HG03103 (cell line): Measurements from ENCODE around the gene BCL6B.
"Not testable (repeated sequence)": the region's sequence is repeated elsewhere in the genome, so short reads cannot be mapped to it uniquely, and the experiment has no call there.

Experiments used
- ATAC-seq: cut with Tn5 transposase; IDR thresholded peaks from one replicate; pipeline ENCODE4 v1.9.1; 2021; ENCODE audit warnings: low read depth; ENCODE audit not compliant: unreplicated experiment

The BCL6B gene

DNA sequence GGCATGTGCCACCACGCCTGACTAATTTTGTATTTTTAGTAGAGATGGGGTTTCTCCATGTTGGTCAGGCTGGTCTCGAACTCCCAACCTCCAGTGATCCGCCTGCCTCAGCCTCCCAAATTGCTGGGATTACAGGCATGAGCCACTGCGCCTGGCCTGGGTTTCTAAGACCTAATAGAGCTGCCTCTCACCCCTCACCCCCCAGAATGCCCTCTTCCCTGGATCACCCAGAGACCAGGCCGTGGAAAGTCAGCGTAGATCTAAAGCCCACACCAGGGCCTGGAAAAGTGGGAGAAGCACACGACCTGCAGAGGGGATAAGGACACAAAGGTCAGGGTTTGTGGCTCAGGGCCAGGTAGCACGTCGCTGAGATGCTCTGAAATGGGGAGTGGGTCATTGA is 27.7 kb downstream of the BCL6B start:
- ATAC-seq, result not testable (repeated sequence)

DNA sequence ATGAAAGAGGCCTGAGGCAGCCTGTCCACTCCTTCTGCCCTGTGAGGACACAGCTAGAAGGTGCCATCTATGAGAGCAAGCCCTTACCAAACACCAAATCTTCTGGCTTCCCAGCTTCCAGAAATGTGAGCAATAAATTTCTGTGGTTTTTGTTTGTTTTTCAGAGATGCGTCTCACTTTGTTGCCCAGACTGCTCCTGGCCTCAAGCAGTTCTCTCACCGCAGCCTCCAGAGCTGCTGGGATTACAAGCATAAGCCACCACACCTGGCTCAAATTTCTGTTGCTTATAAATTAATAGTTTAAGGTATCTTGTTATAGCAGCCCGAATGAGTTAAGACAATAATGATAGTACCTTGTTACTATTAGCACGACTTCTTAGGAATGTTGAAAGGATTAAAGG is 33.5 kb downstream of the BCL6B start:
- ATAC-seq, result no peak

DNA sequence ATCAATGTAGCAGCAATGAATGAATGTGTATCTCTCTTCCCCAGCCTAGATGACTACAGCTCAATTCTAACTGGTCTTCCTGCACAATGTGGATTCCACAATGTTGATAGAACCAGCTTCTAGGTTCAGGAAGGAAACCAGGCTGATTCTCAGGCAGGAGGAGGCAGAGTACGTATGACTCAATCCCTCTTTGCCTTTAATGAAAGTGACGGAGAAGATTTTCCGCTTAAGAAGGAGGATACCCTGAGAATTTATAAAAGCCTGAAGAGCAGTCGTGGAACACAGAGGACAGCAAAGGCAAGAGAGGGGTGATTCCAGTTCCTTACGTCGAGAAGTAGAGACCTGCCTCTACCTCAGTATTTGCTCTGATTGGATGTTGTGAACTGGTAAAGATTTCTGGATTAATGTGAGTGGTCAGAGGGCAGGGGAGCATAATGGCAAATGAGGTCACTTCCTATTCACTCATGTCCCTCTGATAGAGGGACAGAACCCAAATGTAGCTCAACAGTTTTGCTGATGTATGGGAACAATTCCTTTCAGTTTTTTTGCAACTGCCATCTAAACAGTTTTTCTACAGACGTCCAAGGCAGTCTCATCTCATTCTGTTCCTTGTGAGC is 36.1 kb downstream of the BCL6B start:
- no peak for ATAC-seq

DNA sequence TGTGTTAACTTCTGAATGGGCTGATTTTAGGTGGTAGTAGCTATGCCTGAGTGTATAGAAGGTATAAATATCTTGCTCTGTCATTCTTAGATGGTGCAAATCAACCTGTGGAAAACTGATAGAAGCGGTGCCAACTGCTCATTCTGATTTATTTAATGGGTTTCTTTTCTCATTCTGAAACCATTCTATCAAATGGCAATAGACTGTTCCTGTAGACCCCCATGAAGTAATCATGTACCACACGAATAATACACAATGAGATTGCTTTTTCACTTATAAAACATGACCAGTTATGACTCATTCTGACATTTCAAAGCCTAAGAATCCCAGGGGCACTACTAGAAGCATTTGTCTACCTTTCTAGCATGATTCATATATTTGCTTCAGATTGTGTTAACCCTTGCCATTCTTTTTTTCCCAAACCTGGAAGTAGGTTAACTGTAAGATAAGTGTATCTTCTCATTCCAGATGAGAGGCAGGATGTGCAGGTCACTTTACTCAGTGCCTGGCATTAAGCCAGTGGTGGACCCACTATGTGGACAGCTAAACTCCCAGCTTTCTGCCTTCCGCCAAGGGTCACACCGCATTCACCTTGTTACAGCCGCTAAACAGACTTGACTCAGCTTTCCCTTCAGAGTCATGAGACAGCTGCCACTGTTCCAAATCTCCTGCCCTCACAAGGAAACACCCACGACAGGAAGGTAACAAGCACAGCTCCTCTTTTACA is 37.5 kb downstream of the BCL6B start:
- ATAC-seq, result no peak

DNA sequence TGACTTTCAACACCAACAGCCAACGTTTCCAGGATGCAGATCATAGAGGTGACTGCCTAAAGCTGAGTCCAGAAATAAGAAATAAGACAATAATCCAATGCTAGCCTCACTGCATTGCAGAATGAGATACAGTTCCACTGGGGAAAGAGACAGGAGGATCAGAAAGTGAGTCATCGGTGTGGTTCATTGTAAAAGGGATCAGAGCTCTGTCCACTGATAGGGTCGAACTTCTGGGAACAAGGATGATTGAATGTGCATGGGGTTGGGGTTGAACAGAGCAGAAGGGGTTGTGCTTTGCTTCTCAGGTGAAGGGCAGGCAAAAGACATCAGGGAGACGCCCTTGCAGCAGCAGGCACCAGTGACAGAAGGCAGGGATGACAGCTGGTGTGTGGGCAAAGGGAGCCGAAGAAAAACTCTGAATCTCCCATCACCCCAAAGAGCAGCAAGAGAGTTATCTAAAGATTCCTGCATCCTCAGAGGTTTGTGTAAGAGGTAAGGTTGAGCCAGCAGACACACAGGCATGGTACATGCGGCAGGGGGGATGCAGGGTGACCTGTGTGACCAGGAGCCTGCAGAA is 40.8 kb downstream of the BCL6B start:
- ATAC-seq, result no peak

DNA sequence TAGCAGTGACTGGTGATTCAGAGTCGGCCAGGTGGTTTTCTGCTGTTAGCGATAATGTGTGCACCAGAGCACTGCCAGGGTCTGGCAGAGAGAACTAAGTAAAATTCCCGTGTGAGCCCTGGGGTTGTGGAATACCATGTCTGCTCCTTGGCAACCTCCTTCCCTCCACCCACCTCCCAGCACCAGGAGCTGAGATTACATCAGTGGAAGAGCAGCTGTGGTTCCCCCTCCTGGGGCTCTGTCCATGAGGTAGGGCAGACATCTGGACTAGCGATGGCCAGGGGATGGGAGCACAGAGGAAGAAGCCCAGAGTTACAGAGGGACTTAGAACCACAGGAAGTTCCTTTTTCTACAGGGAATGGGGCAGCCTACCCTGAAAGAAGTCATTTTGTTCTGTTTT is 41.4 kb downstream of the BCL6B start:
- ATAC-seq, result no peak

DNA sequence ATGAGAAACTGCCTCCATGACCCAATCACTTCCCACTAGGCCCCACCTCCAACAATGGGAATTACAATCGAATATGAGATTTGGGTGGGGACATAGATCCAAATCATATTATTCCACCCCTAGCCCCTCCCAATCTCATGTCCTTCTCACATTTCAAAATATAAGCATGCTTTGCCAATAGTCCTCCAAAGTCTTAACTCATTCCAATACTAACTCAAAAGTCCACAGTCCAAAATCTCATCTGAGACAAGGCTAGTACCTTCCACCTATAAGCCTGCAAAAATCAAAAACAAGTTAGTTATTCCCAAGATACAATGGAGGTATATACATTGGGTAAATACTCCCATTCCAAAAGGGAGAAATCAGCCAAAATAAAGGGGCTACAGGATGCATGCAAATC is 44.3 kb downstream of the BCL6B start:
- no peak for ATAC-seq

DNA sequence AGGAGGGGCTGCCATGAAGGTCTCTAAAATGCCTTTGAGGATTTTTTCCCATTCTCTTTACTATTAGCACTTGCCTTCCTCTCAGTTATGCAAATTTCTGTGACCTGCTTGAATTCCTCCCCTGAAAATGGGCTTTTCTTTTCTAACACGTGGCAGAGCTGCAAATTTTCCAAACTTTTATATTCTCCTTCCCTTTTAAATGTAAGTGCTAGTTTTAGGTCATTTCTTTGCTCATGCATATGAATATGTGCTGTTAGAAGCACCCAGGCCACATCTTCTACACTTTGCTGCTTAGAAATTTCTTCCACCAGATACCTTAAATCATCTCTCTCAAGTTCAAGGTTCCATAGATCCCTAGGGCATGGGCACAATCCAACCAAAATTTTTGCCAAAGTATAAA is 45.4 kb downstream of the BCL6B start:
- ATAC-seq, result no peak

DNA sequence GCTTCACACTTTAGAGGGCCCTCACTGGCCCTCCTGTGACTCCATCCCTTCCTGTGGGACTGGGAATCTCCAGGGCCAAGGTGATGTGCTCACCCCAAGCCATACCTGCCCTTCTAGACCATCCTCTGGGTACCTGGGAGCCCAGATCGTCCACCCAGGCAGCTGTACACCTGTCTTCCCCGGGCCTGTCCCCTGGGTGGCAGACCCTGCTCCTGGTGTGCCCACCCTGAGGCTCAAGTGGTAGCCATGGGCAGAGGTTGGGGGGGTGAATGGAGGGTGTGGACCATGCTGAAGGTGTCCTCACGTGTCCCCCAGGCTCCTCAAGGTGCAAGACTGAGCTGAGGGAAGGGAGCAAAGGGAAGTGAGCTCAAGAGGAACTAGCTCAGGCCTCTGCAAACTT is 47.9 kb downstream of the BCL6B start:
- ATAC-seq, result no peak

DNA sequence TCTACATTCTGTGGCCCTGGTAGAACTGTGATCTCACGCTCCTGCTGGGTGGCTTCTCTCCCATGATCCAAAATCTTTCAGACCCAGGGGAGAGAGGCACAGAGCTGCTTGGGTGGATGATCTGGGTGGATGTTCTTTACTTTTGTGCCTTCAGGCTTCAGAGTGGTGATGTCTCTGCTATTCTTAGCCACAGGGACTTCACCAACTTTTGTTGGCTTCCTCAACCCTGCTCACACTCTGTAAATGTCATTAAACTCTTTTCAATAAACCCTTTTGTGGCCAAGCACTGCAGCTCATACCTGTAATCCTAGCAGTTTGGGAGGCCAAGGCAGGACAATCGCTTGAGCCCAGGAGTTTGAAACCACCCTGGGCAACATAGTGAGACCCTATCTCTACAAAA is 49.6 kb downstream of the BCL6B start:
- no peak for ATAC-seq

DNA sequence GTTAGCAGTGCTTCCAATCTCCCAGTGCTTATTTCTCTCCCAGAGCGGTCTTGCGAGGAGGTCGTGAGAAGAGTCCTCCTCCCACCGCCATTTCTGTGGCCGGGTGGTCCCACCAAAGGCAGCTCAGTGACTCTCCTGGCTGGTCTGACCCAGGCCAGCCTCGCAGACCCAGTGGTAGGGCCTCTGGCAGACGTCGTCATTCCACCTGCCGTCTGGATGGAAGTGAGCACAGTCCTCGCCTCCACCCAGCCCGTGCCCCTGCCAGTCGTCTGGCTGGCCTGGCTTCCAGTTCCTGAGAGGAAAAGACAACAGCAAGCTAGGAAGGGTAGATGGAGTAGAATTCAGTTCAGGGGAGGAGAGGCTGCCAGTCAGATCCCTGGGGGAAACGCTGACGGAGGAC is 52.1 kb downstream of the BCL6B start:
- no peak for ATAC-seq

DNA sequence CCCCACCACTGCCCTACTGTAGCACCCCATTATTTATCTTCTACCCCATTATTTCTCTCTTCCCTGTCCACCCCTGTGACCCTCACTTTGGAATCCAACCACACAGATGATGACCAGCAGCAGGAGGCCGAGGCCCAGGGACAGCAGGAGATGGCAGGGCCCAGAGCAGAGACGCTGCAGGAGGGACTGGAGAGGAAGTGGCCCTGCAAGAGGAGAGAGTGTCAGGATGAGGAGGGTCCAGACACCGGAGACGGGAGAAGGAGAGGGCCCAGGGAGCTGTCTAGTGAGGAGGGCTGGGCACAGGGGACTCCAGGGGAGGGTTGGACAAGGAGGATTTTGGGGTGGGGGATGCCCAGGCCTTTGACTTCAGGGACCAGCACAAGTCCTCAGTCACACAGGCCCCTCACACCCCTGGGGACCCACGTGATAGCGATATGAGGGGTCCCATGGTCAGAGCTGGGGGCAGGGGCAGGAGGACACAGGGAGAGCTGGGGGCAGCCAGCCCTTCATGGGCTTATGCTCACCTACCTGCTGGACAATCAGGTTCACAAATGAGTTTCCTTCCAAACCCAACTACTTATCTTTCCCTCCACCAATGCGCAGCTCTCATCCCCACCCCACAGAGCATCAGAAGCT is 55.2 kb downstream of the BCL6B start:
- ATAC-seq, result no peak

DNA sequence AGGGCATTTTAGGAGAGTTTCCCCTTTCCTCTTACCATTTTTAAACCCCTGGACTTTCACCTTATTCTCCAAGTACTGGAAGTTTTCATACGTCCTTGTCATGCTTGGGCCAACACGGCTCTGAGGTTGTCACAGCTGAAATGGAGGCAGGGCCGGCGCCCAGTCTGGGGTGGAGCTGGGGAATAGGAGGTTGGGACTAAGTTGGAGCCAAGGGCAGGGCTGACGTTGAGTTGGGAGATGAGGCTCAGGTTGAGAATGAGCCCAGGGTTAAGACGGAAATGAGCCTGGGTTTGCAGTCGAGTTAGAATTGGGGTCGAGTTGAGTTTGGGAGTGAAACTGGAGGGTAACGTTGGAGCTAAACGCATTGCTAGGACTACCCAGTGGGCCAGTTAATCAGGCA is 55.9 kb downstream of the BCL6B start:
- no peak for ATAC-seq
